Measurements from ENCODE around the gene MEF2D.

- no peak for TF ChIP-seq CTCF (IDR thresholded peaks at IDR 0.05)
- TF ChIP-seq POLR2A (IDR thresholded peaks at IDR 0.05): no peak
These were observed 39.3 kb upstream of the MEF2D start for GRCh38 chr1:156539818-156540355.

Data from adrenal gland (tissue), 5 donors.